SK-N-SH treated with all-trans-retinoic acid at 6 μM for 48 hours (cell line): Measurements from ENCODE around the gene HIKESHI.

Experiments used
- ARNTL ChIP-seq: fragments of 450-650 bp; formaldehyde crosslinking; IDR thresholded peaks from 2 replicates; pipeline ENCODE4 v1.5.0; 2020; ENCODE audit warnings: low read depth, mild to moderate bottlenecking, moderate library complexity, borderline replicate concordance
- CREB5 ChIP-seq: fragments of 250-450 bp; sonication (Bioruptor Pico); IDR thresholded peaks from 2 replicates; pipeline ENCODE4 v1.5.1; 2020; ENCODE audit warnings: low read depth, mild to moderate bottlenecking, moderate library complexity
- CSDC2 ChIP-seq: fragments of 250-450 bp; sonication (Bioruptor Pico); IDR thresholded peaks from 2 replicates; pipeline ENCODE4 v1.5.0; 2020; ENCODE audit warnings: mild to moderate bottlenecking, moderate library complexity
- GLIS3 ChIP-seq: fragments of 250-450 bp; sonication (Bioruptor Pico); IDR thresholded peaks from 2 replicates; pipeline ENCODE4 v1.5.0; 2020; ENCODE audit warnings: mild to moderate bottlenecking, moderate library complexity
- ISL1 ChIP-seq: fragments of 250-450 bp; sonication (Bioruptor Pico); IDR thresholded peaks from 2 replicates; pipeline ENCODE4 v2.1.2; 2022; ENCODE audit warnings: mild to moderate bottlenecking, moderate library complexity
- TCF4 ChIP-seq: fragments of 250-450 bp; sonication (Bioruptor Pico); IDR thresholded peaks from 2 replicates; pipeline ENCODE4 v1.8.0; 2021; ENCODE audit warnings: mild to moderate bottlenecking, moderate library complexity, borderline replicate concordance
- TOX ChIP-seq: fragments of 250-450 bp; sonication (Bioruptor Pico); IDR thresholded peaks from 2 replicates; pipeline ENCODE4 v1.8.0; 2021; ENCODE audit warnings: mild to moderate bottlenecking, moderate library complexity, borderline replicate concordance

- no peak for TF ChIP-seq TCF4 (CRISPR knock-in tag)
- no peak for TF ChIP-seq GLIS3 (CRISPR knock-in tag)
- no peak for TF ChIP-seq ISL1 (CRISPR knock-in tag)
- TF ChIP-seq CREB5 (CRISPR knock-in tag), result no peak
- no peak for TF ChIP-seq CSDC2
- TF ChIP-seq ARNTL, result no peak
- TF ChIP-seq TOX (CRISPR knock-in tag), result no peak
Observed at GRCh38 chr11:86358720-86359119, 56.7 kb downstream of the HIKESHI start.
